ENCODE measurements around the gene CNDP2.

Gene CNDP2

DNA sequence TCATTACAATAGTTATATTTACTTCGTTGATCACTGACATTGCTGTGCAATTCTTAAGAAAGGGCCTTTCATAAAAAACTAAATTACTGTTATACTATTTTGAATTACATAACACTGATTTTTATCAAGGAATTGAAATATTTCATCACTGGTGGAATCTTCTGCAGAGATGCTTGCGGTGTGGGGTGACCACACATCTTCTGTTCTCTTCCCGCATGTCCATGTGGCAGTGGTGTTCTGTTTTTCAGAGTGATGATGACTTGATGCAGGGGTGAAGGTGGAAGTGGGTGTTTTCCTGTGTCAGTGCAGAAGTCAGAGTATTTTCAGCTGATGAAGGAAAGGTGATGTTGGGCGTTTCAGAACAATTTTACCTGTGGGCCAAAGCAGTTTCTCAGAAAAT is 7.0 kb downstream of the CNDP2 start:
- H3K79me2 ChIP-seq (ENCODE audit: insufficient read depth, low read length), result peaks cover 6% of the 10 kb centered on the region; the same call in 1 of the 2 replicates
- TF ChIP-seq, protein P1, sequence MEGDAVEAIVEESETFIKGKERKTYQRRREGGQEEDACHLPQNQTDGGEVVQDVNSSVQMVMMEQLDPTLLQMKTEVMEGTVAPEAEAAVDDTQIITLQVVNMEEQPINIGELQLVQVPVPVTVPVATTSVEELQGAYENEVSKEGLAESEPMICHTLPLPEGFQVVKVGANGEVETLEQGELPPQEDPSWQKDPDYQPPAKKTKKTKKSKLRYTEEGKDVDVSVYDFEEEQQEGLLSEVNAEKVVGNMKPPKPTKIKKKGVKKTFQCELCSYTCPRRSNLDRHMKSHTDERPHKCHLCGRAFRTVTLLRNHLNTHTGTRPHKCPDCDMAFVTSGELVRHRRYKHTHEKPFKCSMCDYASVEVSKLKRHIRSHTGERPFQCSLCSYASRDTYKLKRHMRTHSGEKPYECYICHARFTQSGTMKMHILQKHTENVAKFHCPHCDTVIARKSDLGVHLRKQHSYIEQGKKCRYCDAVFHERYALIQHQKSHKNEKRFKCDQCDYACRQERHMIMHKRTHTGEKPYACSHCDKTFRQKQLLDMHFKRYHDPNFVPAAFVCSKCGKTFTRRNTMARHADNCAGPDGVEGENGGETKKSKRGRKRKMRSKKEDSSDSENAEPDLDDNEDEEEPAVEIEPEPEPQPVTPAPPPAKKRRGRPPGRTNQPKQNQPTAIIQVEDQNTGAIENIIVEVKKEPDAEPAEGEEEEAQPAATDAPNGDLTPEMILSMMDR (IDR thresholded peaks at IDR 0.05; ENCODE audit: low read length), result no peak
- no peak for TF ChIP-seq EZH2 (IDR thresholded peaks at IDR 0.05; ENCODE audit: borderline replicate concordance, low read length)
- no peaks in the 10 kb centered on the region for H3K9me2 ChIP-seq (ENCODE audit: low read depth, low read length)
- H3K4me3 ChIP-seq (ENCODE audit: low read depth, low read length, poor library complexity, severe bottlenecking), result no peak overlapping the region
- peaks cover 33% of the 10 kb centered on the region for H3K4me1 ChIP-seq (ENCODE audit: insufficient read depth, low read length, severe bottlenecking)
- no peak overlapping the region for H2AFZ ChIP-seq (ENCODE audit: low read length)
- peaks cover 65% of the 10 kb centered on the region for H3K36me3 ChIP-seq (ENCODE audit: insufficient read depth, low read length)
- H3K9me3 ChIP-seq (ENCODE audit: low read length), result no peaks in the 10 kb centered on the region
- H3K27ac ChIP-seq (ENCODE audit: low read depth, low read length, poor library complexity, severe bottlenecking), result no peak overlapping the region
- no peak overlapping the region for H3K4me2 ChIP-seq (ENCODE audit: low read length)
- H3K27me3 ChIP-seq (ENCODE audit: insufficient read depth, low read length), result no peaks in the 10 kb centered on the region
- no peaks in the 10 kb centered on the region for H4K20me1 ChIP-seq (ENCODE audit: insufficient read depth, low read length)
- H3K9ac ChIP-seq (ENCODE audit: low read length), result no peak overlapping the region
- no peaks in the 10 kb centered on the region for H3F3A ChIP-seq (ENCODE audit: insufficient read depth, low read length)

DNA sequence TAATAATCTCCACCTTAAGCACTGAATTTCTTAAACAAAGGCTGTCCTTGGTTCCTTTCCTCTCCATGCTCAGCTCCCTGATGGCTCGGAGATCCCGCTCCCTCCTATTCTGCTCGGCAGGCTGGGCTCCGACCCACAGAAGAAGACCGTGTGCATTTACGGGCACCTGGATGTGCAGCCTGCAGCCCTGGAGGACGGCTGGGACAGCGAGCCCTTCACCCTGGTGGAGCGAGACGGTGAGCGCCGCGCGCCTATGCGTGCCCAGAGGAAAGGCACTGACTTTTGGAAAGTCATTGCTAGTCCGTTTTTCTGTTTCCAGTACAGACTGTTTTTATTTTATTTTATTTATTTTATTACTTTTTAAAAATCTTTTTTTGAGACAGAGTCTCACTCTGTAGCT is 9.6 kb downstream of the CNDP2 start:
- H3K79me2 ChIP-seq (ENCODE audit: insufficient read depth, low read length), result no peaks in the 10 kb centered on the region
- peaks cover 91% of the 10 kb centered on the region for H3K36me3 ChIP-seq (ENCODE audit: insufficient read depth, low read length)

DNA sequence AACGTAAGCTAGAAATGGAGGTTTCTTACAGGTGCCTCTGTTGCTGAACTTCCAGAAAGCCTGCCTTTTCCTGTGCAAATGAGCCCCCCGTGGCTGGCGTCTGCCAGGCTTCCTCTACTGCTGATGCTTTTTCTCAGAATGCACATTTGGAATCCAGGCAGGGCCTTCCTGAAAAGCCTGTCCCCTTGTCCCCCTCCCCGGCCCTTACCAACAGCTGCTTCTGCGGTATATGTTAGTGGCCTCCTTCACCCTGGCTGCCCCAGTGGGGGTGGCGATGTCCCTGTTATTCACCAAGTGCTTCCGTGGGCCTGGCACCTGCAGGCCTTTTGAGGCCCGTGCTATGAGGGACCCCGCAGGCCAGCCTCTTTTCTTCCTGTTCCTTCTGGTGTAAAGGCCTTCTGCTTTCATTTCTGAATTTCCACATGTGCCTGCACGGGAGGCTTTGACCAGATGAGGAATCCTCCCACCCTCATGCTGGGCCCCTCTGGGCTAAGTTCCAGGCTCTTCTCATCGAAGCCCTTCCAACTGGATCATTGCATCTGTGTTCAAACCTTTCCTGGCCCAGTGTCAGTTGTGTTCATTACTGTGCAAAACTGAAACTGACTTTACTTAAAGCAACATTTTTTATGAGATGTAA is 10.4 kb downstream of the CNDP2 start:
- no peaks in the 10 kb centered on the region for H4K20me1 ChIP-seq (ENCODE audit: insufficient read depth, low read length)
- peaks cover 92% of the 10 kb centered on the region for H3K36me3 ChIP-seq (ENCODE audit: insufficient read depth, low read length)
- no peaks in the 10 kb centered on the region for H3K9me2 ChIP-seq (ENCODE audit: low read depth, low read length)
- H3K9ac ChIP-seq (ENCODE audit: low read length), result no peak overlapping the region
- no peak overlapping the region for H3K27ac ChIP-seq (ENCODE audit: low read depth, low read length, poor library complexity, severe bottlenecking)
- no peak overlapping the region for H3K4me3 ChIP-seq (ENCODE audit: low read depth, low read length, poor library complexity, severe bottlenecking)
- H3K79me2 ChIP-seq (ENCODE audit: insufficient read depth, low read length), result no peaks in the 10 kb centered on the region
- H3K27me3 ChIP-seq (ENCODE audit: insufficient read depth, low read length), result no peaks in the 10 kb centered on the region
- H3K4me1 ChIP-seq (ENCODE audit: insufficient read depth, low read length, severe bottlenecking), result peaks cover 4% of the 10 kb centered on the region
- H2AFZ ChIP-seq (ENCODE audit: low read length), result no peak overlapping the region
- TF ChIP-seq EZH2 (IDR thresholded peaks at IDR 0.05; ENCODE audit: borderline replicate concordance, low read length), result no peak
- TF ChIP-seq, protein P1 (IDR thresholded peaks at IDR 0.05; ENCODE audit: low read length), result no peak
- no peaks in the 10 kb centered on the region for H3F3A ChIP-seq (ENCODE audit: insufficient read depth, low read length)
- no peaks in the 10 kb centered on the region for H3K9me3 ChIP-seq (ENCODE audit: low read length)
- no peak overlapping the region for H3K4me2 ChIP-seq (ENCODE audit: low read length)

More for the DNA sequence above, 9.6 kb downstream of the CNDP2 start:
- H3F3A ChIP-seq (ENCODE audit: insufficient read depth, low read length), result no peaks in the 10 kb centered on the region
- H2AFZ ChIP-seq (ENCODE audit: low read length), result no peak overlapping the region
- TF ChIP-seq EZH2 (IDR thresholded peaks at IDR 0.05; ENCODE audit: borderline replicate concordance, low read length), result no peak
- TF ChIP-seq, protein P1 (IDR thresholded peaks at IDR 0.05; ENCODE audit: low read length), result no peak
- H3K9me3 ChIP-seq (ENCODE audit: low read length), result no peaks in the 10 kb centered on the region
- no peak overlapping the region for H3K4me2 ChIP-seq (ENCODE audit: low read length)
- no peaks in the 10 kb centered on the region for H3K9me2 ChIP-seq (ENCODE audit: low read depth, low read length)
- H3K4me1 ChIP-seq (ENCODE audit: insufficient read depth, low read length, severe bottlenecking), result peaks cover 12% of the 10 kb centered on the region
- H3K27ac ChIP-seq (ENCODE audit: low read depth, low read length, poor library complexity, severe bottlenecking), result no peak overlapping the region
- no peaks in the 10 kb centered on the region for H4K20me1 ChIP-seq (ENCODE audit: insufficient read depth, low read length)
- H3K4me3 ChIP-seq (ENCODE audit: low read depth, low read length, poor library complexity, severe bottlenecking), result no peak overlapping the region
- H3K27me3 ChIP-seq (ENCODE audit: insufficient read depth, low read length), result no peaks in the 10 kb centered on the region
- no peak overlapping the region for H3K9ac ChIP-seq (ENCODE audit: low read length)

Measured in OCI-LY1 (cell line).